IMR-90 (cell line): ENCODE results near the gene NT5C1A.

ENCODE experiments used
- BHLHE40 ChIP-seq: fragments of 150-350 bp; IDR thresholded peaks from 2 replicates; pipeline ENCODE4 v1.6.1; 2016; ENCODE audit warnings: mild to moderate bottlenecking, low read depth, low read length
- CTCF ChIP-seq: conservative IDR thresholded peaks from 2 replicates; pipeline ENCODE4 v1.5.1; 2012; ENCODE audit warnings: mild to moderate bottlenecking, low read depth, low read length, improper control_type of control experiment
- FOS ChIP-seq: fragments of 150-350 bp; IDR thresholded peaks from 2 replicates; pipeline ENCODE4 v1.6.1; 2016; ENCODE audit warnings: low read depth, low read length
- RCOR1 ChIP-seq: IDR thresholded peaks from 2 replicates; pipeline ENCODE4 v1.6.1; 2012; ENCODE audit warnings: mild to moderate bottlenecking, low read length, improper control_type of control experiment; ENCODE audit not compliant: insufficient replicate concordance

GRCh38 chr1:39690225-39690624 lies 18.3 kb upstream of the NT5C1A start:
- no peak for TF ChIP-seq RCOR1
- no peak for TF ChIP-seq CTCF
- TF ChIP-seq FOS: no peak
- TF ChIP-seq BHLHE40: no peak
